ENCODE results near the gene SH2D6. TPM values are rescaled to one million over a fixed set of nuclear protein-coding genes. Genes with fewer than 3 reads are reported as not detected.

SH2D6 gene
- total and polyA plus RNA-seq, 9 of the 15 experiments (the other 6 are each of a cell fraction or from before 2014, with no cell fraction given), result 0.07 to 0.76 (median 0.33) TPM; not detected in 2

DNA sequence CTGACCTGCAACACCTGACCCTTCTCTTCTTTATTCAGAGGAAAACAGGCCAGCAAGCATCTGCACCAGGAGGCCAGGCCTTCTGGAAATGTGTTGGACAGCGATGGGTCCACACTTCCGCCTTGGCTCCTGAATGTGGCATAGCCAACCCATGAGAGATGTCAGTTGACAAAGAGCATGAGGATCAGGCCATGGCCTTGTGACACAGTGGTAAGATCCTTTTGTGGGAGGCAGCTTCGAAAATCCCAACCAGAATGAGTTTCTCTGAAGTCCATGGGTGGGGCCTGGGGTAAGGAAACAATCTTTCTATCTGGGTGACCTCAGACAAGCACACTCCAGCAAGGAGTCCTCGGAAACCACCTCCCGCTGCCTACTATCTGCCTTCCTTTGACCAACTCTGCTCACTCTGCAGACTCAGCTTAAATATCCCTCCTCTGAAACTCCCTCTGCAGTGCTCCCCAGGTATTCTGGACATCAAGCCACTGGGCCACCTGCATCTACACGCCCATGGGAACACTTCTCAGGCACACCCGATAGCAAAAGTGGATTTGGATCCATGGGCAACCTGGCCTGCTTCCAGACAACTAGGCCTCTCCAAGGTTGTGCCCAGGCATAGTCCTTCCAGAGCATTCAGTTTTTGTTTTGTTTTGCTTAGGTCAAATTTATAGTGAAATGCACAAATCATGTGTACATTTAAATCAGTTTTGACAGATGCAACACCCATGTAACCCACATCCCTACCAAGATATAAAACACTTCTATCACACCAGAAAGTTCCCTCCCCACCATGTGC, 3.6 kb upstream of the SH2D6 start (continued):
- TF ChIP-seq CTBP1 (IDR thresholded peaks at IDR 0.05; ENCODE audit: borderline replicate concordance) (peak; percentile 29), NR4A1 (CRISPR knock-in tag; IDR thresholded peaks at IDR 0.05) (no peak), NR4A1 (tag; IDR thresholded peaks at IDR 0.05) (peak; percentile 41; the same call in 1 of the 2 replicates), ZNF551 (CRISPR knock-in tag; IDR thresholded peaks at IDR 0.05) (no peak), BMI1 (IDR thresholded peaks at IDR 0.05; ENCODE audit: low read length) (no peak), GTF2E2 (tag; IDR thresholded peaks at IDR 0.05) (no peak), DDX20 (tag; IDR thresholded peaks at IDR 0.05; ENCODE audit: low read depth) (no peak), ZNF197 (CRISPR knock-in tag; IDR thresholded peaks at IDR 0.05; ENCODE audit: low read depth) (no peak), POU5F1 (IDR thresholded peaks at IDR 0.05; ENCODE audit: borderline replicate concordance, low read depth, low read length, partially characterized antibody) (no peak), ZNF175 (CRISPR knock-in tag; IDR thresholded peaks at IDR 0.05; ENCODE audit: low read depth) (peak; percentile 58; the same call in 1 of the 2 replicates), KLF10 (CRISPR knock-in tag; IDR thresholded peaks at IDR 0.05) (no peak), RFX7 (CRISPR knock-in tag; IDR thresholded peaks at IDR 0.05) (no peak)
- TF ChIP-seq, protein P1, sequence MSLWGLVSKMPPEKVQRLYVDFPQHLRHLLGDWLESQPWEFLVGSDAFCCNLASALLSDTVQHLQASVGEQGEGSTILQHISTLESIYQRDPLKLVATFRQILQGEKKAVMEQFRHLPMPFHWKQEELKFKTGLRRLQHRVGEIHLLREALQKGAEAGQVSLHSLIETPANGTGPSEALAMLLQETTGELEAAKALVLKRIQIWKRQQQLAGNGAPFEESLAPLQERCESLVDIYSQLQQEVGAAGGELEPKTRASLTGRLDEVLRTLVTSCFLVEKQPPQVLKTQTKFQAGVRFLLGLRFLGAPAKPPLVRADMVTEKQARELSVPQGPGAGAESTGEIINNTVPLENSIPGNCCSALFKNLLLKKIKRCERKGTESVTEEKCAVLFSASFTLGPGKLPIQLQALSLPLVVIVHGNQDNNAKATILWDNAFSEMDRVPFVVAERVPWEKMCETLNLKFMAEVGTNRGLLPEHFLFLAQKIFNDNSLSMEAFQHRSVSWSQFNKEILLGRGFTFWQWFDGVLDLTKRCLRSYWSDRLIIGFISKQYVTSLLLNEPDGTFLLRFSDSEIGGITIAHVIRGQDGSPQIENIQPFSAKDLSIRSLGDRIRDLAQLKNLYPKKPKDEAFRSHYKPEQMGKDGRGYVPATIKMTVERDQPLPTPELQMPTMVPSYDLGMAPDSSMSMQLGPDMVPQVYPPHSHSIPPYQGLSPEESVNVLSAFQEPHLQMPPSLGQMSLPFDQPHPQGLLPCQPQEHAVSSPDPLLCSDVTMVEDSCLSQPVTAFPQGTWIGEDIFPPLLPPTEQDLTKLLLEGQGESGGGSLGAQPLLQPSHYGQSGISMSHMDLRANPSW (CRISPR knock-in tag; IDR thresholded peaks at IDR 0.05), result no peak
- TF ChIP-seq, protein P2, sequence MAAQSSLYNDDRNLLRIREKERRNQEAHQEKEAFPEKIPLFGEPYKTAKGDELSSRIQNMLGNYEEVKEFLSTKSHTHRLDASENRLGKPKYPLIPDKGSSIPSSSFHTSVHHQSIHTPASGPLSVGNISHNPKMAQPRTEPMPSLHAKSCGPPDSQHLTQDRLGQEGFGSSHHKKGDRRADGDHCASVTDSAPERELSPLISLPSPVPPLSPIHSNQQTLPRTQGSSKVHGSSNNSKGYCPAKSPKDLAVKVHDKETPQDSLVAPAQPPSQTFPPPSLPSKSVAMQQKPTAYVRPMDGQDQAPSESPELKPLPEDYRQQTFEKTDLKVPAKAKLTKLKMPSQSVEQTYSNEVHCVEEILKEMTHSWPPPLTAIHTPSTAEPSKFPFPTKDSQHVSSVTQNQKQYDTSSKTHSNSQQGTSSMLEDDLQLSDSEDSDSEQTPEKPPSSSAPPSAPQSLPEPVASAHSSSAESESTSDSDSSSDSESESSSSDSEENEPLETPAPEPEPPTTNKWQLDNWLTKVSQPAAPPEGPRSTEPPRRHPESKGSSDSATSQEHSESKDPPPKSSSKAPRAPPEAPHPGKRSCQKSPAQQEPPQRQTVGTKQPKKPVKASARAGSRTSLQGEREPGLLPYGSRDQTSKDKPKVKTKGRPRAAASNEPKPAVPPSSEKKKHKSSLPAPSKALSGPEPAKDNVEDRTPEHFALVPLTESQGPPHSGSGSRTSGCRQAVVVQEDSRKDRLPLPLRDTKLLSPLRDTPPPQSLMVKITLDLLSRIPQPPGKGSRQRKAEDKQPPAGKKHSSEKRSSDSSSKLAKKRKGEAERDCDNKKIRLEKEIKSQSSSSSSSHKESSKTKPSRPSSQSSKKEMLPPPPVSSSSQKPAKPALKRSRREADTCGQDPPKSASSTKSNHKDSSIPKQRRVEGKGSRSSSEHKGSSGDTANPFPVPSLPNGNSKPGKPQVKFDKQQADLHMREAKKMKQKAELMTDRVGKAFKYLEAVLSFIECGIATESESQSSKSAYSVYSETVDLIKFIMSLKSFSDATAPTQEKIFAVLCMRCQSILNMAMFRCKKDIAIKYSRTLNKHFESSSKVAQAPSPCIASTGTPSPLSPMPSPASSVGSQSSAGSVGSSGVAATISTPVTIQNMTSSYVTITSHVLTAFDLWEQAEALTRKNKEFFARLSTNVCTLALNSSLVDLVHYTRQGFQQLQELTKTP (IDR thresholded peaks at IDR 0.05; ENCODE audit: low read depth in 1 of 2, partially characterized antibody in 2 of 2), result peak in 1 of 2 experiments; percentile 23

All from K562 (cell line).